K562 (cell line): ENCODE results near the gene DAZAP1.

Source experiments
- GABPA ChIP-seq: fragments of 200-800 bp; sonication (Bioruptor generic); conservative IDR thresholded peaks from 2 replicates; pipeline ENCODE4 v1.6.1; 2016; ENCODE audit warnings: low read depth, missing genetic modification characterization, missing compliant biosample characterization
- TF ChIP-seq, protein P1 (sequence below), 3 experiments: IDR thresholded peaks in 2 of 3; conservative IDR thresholded peaks in 1 of 3; 2 replicates each; pipeline ENCODE4 v1.5.1; 2011 to 2012; ENCODE audit warnings: low read length in 3 of 3, mild to moderate bottlenecking in 3 of 3, control low read depth in 2 of 3, improper control_type of control experiment in 1 of 3, inconsistent platforms in 1 of 3, low read depth in 1 of 3, mixed read lengths in 1 of 3, moderate library complexity in 1 of 3; ENCODE audit not compliant: insufficient read depth in 2 of 3

DNA sequence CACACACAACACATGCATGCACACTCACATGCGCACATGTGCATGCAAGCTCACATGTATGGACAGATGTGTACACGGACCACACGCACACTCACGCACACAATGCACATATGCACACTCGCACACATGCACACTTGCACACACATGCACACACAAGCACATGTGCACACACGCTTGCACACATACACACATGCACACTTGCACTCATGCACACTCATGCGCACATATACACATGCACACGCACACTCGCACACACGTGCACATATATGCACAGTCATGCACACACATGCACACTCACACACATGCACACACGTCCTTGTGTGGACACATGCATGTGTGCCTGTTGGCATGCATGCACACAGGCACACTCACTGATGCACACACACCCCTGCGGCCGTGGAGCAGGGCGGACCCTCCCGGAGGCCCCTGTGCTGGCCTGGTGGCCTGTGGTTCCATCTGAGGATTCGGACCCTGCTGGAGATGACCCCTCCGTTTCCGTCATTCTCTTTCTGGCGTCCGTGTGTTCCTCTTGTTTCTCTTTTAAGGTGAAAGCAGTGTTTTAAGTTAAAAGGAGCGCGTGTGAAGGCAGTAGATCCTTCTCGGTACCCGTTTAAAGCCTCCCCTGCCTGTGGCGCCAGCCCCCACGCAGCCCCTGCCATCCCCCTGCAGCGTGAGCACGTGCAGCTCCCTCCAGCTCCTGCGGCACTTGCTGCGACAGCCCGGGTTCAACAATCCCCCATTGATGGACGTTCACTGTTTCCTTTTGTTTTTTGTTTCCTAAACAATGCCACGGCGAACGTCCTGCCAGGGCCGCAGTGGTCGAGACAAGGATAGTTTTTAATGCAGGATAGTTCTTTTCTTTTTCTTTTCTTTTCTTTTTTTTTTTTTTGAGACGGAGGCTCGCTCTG lies 18.1 kb upstream of the DAZAP1 start:
- no peak for TF ChIP-seq GABPA
- TF ChIP-seq, protein P1, sequence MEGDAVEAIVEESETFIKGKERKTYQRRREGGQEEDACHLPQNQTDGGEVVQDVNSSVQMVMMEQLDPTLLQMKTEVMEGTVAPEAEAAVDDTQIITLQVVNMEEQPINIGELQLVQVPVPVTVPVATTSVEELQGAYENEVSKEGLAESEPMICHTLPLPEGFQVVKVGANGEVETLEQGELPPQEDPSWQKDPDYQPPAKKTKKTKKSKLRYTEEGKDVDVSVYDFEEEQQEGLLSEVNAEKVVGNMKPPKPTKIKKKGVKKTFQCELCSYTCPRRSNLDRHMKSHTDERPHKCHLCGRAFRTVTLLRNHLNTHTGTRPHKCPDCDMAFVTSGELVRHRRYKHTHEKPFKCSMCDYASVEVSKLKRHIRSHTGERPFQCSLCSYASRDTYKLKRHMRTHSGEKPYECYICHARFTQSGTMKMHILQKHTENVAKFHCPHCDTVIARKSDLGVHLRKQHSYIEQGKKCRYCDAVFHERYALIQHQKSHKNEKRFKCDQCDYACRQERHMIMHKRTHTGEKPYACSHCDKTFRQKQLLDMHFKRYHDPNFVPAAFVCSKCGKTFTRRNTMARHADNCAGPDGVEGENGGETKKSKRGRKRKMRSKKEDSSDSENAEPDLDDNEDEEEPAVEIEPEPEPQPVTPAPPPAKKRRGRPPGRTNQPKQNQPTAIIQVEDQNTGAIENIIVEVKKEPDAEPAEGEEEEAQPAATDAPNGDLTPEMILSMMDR (IDR thresholded peaks at IDR 0.05 in 2 of 3, conservative IDR thresholded peaks at IDR 0.05 in 1 of 3; ENCODE audit: insufficient read depth in 2 of 3, low read depth in 1 of 3, low read length in 3 of 3): no peak
